ENCODE measurements around the gene DPAGT1.
A peak's percentile ranks its signal among the peaks of the same experiment; 100 is the strongest.
"Not testable (repeated sequence)": the region's sequence is repeated elsewhere in the genome, so short reads cannot be mapped to it uniquely, and the experiment has no call there.

Gene DPAGT1

DNA sequence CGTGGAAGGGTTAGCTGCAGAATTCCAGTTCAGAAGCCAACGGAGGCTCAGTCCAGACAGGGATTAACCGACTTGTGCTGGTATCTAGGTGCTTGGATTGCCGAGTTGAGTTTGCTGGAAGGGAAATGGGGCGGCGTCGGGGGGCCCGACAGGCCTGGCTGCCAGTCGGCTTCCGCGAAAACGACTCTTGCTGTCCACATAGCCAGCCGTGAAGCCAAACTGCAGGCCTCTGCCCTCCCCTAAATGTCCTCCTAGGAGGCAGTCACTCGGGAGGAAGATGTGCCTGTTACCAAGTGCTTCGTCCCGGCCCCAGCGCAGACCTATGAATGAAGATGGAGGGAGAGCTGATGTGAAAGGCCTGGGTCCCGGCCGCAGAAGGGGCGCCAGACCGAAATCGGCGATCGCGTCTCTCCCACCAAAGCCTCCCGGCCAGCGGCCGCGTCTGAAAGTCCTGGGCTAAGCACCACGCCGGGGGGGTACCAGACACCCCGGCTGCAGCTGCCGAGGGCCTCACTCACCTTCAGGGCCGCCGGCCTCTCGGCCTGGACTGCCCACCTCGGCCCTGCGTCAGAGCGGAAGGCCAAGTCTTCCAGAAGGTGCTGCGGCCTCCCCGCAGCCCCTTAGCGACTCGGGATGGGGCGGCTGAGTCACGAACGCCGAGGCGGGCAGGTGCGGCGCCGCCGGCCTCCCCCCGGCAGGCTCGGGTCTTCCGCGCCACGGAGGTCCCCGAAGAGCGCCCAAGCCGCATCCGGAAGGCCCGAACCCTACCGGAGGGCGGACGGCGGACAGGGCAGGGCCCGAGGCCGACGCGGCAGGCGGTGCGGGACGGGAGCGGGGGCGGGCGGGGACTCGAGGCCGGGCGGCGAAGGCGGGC, 7.5 kb downstream of the DPAGT1 start:
- no peak for DNase-seq (ENCODE audit: low spot score)

DNA sequence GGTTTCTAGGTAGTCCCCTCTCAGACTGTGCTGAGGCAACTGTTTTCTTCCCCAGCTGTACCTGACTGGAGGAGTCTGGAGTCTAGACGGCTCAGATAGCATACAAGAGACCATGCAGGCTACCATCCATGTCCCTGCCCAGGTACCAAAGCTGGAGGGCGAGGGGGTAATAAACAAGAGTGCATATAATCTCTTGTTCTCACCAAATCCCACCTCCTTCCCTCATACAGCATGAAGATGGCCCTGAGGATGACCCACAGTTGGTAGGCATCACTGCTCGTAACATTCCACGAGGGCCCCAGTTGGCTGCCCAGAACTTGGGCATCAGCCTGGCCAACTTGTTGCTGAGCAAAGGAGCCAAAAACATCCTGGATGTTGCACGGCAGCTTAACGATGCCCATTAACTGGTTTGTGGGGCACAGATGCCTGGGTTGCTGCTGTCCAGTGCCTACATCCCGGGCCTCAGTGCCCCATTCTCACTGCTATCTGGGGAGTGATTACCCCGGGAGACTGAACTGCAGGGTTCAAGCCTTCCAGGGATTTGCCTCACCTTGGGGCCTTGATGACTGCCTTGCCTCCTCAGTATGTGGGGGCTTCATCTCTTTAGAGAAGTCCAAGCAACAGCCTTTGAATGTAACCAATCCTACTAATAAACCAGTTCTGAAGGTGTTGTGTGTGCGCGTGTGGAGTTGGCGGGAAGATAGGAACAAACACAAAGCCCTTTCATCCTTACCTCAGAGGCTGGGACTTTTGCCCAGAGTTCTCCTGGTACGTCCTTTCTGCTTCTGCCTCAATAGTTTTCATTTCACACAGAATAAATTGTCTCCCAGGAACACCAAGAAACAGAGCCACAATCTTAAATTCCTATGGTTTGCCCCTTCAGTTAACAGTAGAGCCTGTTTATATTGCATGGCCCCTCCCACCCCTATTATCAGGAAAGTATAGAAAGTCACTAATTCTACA, 8.5 kb downstream of the DPAGT1 start:
- no peak for DNase-seq (ENCODE audit: low spot score)

GRCh38 chr11:119091966-119092879, 9.4 kb downstream of the DPAGT1 start:
- DNase-seq (ENCODE audit: low spot score) = no peak

- no peak for DNase-seq (ENCODE audit: low spot score)
These were observed 10.5 kb downstream of the DPAGT1 start for GRCh38 chr11:119091178-119091577.

GRCh38 chr11:119089319-119089718, 12.3 kb downstream of the DPAGT1 start:
- DNase-seq (ENCODE audit: low spot score) = no peak

- DNase-seq (ENCODE audit: low spot score) = no peak
These were observed 13.2 kb downstream of the DPAGT1 start for GRCh38 chr11:119088406-119088805.

DNA sequence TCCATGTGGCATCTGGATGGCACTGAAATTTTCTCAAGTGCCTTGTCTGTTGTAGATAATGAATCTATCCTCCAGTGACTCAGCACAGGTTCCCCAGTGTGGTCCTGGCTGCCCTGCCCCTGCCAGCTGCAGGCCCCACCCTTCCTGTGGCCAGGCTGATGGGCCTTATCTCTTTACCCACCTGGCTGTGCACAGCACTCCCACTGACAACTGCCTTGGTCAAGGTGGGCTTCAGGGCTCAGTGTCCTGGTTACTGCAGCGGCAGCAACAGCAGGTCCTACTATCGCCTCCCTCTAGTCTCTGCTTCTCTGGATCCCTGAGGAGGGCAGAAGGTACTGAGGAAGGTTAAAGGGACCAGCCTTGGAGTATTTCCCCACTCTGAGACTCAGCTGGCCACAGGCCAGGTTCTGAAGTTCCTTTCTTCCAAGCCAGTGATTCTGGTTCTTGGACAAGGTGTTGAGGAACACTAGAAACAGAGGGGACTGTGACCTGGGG, 13.9 kb downstream of the DPAGT1 start:
- DNase-seq (ENCODE audit: low spot score) = peak; percentile 72

DNA sequence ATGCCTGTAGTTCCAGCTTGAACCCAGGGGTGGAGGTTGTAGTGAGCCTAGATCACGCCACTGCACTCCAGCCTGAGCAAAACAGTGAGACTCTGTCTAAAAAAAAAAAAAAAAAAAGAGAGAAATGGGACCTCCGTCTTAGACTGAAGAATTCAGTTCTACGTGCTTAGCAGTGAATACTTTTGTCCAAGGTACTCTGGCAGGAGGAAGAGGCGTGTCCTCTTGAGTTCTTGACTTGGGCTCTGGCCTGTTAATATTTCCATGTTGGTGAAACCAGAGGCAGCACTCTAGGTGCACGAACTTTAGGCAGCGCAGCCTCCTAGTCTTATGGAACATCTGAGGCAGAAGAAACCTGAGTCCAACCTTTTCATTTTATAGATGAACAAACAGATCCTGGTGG, 14.5 kb downstream of the DPAGT1 start:
- DNase-seq (ENCODE audit: low spot score) = no peak

GRCh38 chr11:119085437-119085847, 16.2 kb downstream of the DPAGT1 start:
- no peak for DNase-seq (ENCODE audit: low spot score)

- peak; percentile 92 for DNase-seq (ENCODE audit: low spot score)
These were observed 16.8 kb downstream of the DPAGT1 start, which contains the start of gene HMBS for GRCh38 chr11:119084663-119085436. TSS of gene HMBS (plus strand) at chr11:119084881. CDS start at chr11:119085034, 153 bp downstream.

DNA sequence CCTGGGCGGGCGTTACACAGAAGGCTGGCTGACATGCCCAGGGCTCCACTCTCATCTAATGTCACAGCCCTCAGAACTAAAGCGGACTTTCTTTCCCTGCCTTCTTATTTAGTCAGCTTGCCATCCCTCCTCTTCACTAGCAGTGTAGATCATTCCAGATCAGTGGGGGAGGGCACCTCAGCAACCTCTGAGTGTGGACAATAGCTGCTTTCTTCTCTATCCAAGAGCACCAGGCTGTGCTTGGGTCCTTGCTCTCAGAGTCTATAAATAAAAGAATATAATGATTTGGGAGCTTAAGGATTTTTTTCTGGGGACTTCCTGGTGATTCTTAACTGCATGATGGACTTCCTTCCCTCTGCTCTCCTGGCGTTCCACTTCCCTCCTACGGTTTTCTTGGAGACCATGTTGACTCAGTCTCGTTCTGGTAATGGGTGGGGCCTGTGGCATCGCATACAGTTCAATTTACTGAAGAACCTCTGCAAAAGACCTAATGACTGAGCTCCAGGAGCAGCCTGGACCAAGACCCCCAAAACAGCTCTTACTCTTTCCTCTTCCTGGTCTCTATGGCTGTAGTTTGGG, 19.9 kb downstream of the DPAGT1 start:
- DNase-seq (ENCODE audit: low spot score) = no peak

- no peak for DNase-seq (ENCODE audit: low spot score)
These were observed 22.8 kb downstream of the DPAGT1 start for GRCh38 chr11:119078675-119079420.

DNA sequence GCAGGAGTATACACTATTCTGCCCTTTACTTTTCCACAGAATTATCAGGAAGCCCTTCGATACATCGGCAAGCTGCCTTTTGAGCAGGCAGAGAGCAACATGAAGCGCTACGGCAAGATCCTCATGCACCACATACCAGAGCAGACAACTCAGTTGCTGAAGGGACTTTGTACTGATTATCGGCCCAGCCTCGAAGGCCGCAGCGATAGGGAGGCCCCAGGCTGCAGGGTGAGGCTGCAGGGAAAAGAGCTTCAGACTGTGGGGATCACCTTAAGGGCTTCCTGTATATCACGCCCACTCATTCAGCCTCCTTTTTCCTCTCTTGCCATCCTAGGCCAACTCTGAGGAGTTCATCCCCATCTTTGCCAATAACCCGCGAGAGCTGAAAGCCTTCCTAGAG, 23.8 kb downstream of the DPAGT1 start:
- DNase-seq (ENCODE audit: low spot score) = no peak

DNA sequence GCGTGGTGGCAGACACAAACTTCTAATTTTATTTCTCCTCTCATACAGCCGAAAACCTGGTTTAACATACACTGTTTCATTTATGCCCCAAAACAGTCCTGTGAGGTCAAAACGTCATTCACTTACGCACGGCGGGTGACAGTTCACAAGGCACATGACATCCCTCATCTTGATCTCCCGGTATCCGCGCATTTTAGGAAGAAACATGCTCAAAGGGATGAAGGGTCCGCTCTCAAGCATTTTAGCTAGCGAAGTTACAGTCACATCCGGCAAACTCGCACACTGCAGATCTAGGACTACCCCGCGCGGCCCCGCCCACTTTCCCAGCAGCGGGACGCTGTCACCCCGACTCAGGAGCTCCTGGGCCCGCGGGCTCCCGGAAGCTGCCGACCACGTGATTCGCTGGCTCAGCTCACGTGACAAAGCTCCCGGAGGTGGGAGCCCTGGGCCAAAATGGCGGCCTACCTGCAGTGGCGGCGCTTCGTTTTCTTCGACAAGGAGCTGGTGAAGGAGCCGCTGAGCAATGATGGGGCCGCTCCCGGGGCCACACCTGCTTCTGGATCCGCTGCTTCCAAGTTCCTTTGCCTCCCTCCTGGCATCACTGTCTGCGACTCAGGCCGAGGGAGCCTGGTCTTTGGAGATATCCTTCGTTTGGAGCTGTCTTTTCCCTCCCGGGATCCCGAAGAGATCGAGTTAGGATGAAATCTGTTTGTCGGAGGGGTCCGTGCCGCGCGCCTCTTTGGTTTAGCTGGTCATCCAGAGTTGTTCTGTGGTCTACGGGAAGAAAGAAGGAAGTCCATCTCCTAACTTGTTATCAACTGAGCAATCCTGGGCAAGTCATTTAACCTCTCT, 34.1 kb downstream of the DPAGT1 start, which contains the start of gene VPS11:
Gene VPS11 (plus strand): TSS at position 448 of the 852 bp plus-strand sequence. CDS start 6 bp downstream, at position 454.
- DNase-seq (ENCODE audit: low spot score) = peak; percentile 94

- DNase-seq (ENCODE audit: low spot score) = peak; percentile 55
These were observed 36.3 kb downstream of the DPAGT1 start for GRCh38 chr11:119065369-119065768.

DNA sequence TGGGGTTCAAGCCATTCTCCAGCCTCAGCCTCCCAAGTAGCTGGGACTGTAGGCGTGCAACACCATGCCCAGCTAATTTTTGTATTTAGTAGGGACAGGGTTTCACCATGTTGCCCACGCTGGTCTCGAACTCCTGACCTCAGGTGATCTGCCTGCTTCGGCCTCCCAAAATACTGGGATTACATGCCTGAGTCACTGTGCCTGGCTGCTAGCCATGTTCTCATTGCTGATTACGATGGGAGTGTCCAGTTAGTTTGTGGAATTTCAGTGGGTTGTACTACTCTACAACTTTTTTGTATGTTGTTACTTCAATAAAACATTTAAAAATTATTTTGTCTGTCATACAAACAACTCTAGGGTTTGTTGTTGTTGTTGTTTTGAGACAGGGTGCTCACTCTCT, 38.9 kb downstream of the DPAGT1 start:
- no peak for DNase-seq (ENCODE audit: low spot score)

DNA sequence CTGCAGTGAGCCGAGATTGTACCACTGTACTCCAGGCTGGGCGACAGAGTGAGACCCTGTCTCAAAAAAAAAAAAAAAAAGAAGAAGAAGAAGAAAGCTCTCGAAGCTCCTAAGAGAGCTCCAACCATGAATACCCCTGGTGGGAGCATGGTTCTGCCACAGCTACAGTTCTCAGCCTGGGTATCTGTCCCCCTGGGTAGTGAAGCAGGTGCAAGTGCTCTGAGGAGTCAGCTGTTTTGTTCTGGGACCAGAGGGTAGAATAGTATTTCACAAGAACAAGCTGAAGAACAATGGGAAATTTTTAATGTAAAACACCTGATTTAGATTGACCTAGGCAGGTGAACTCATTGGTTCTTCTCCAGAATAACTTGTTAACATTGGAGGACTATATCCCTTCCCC, 40.4 kb downstream of the DPAGT1 start:
- no peak for DNase-seq (ENCODE audit: low spot score)

GRCh38 chr11:119059128-119059527, 42.5 kb downstream of the DPAGT1 start:
- DNase-seq (ENCODE audit: low spot score) = not testable (repeated sequence)
